ENCODE measurements around the gene TARDBP.
"Not testable (repeated sequence)": the region's sequence is repeated elsewhere in the genome, so short reads cannot be mapped to it uniquely, and the experiment has no call there.

The TARDBP gene

DNA sequence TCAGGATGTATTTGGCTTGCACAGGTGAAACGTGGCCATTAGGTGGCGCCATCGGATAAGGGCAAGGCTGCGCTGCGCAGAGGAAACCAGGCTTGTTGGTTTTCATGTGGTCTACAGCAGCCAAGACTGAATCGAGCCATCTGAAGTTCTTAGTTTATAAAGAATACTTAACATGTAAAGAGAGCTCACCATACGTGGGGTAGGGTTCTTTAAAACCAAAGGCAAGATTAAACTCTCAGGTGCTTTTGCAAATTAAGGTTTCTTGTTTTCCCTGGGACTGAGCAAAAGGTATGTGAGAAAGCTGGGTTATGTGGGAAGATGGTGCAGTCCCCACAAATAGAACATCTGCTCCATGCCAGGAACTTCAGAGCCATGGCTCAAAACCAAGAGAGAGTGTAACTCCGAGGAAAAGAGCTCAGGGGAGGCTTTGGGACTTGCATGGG lies 25.3 kb downstream of the TARDBP start:
- H2AFZ ChIP-seq (ENCODE audit: low read length) = no peak overlapping the region
- no peak overlapping the region for H3K4me2 ChIP-seq (ENCODE audit: low read length)
- no peak overlapping the region for H3K9ac ChIP-seq (ENCODE audit: low read length)
- no peaks in the 10 kb centered on the region for H3K9me3 ChIP-seq (ENCODE audit: low read length)
- no peak overlapping the region for H3K27ac ChIP-seq (ENCODE audit: low read depth, low read length, poor library complexity, severe bottlenecking)
- H3K79me2 ChIP-seq (ENCODE audit: insufficient read depth, low read length) = no peaks in the 10 kb centered on the region
- no peaks in the 10 kb centered on the region for H4K20me1 ChIP-seq (ENCODE audit: insufficient read depth, low read length)
- no peak overlapping the region for H3K4me3 ChIP-seq (ENCODE audit: low read depth, low read length, poor library complexity, severe bottlenecking)
- TF ChIP-seq, protein P1, sequence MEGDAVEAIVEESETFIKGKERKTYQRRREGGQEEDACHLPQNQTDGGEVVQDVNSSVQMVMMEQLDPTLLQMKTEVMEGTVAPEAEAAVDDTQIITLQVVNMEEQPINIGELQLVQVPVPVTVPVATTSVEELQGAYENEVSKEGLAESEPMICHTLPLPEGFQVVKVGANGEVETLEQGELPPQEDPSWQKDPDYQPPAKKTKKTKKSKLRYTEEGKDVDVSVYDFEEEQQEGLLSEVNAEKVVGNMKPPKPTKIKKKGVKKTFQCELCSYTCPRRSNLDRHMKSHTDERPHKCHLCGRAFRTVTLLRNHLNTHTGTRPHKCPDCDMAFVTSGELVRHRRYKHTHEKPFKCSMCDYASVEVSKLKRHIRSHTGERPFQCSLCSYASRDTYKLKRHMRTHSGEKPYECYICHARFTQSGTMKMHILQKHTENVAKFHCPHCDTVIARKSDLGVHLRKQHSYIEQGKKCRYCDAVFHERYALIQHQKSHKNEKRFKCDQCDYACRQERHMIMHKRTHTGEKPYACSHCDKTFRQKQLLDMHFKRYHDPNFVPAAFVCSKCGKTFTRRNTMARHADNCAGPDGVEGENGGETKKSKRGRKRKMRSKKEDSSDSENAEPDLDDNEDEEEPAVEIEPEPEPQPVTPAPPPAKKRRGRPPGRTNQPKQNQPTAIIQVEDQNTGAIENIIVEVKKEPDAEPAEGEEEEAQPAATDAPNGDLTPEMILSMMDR (IDR thresholded peaks at IDR 0.05; ENCODE audit: low read length) = peak; percentile 99
- no peak for TF ChIP-seq EZH2 (IDR thresholded peaks at IDR 0.05; ENCODE audit: borderline replicate concordance, low read length)
- H3K27me3 ChIP-seq (ENCODE audit: insufficient read depth, low read length) = no peaks in the 10 kb centered on the region
- H3K4me1 ChIP-seq (ENCODE audit: insufficient read depth, low read length, severe bottlenecking) = no peaks in the 10 kb centered on the region
- H3K36me3 ChIP-seq (ENCODE audit: insufficient read depth, low read length) = no peaks in the 10 kb centered on the region
- H3K9me2 ChIP-seq (ENCODE audit: low read depth, low read length) = no peaks in the 10 kb centered on the region
- H3F3A ChIP-seq (ENCODE audit: insufficient read depth, low read length) = no peaks in the 10 kb centered on the region

- no peaks in the 10 kb centered on the region for H3K36me3 ChIP-seq (ENCODE audit: insufficient read depth, low read length)
- H3K9ac ChIP-seq (ENCODE audit: low read length) = no peak overlapping the region
- H3F3A ChIP-seq (ENCODE audit: insufficient read depth, low read length) = no peaks in the 10 kb centered on the region
- no peaks in the 10 kb centered on the region for H4K20me1 ChIP-seq (ENCODE audit: insufficient read depth, low read length)
- TF ChIP-seq, protein P1 (IDR thresholded peaks at IDR 0.05; ENCODE audit: low read length) = no peak
- TF ChIP-seq EZH2 (IDR thresholded peaks at IDR 0.05; ENCODE audit: borderline replicate concordance, low read length) = no peak
- no peak overlapping the region for H2AFZ ChIP-seq (ENCODE audit: low read length)
- no peaks in the 10 kb centered on the region for H3K27me3 ChIP-seq (ENCODE audit: insufficient read depth, low read length)
- H3K9me2 ChIP-seq (ENCODE audit: low read depth, low read length) = no peaks in the 10 kb centered on the region
- no peaks in the 10 kb centered on the region for H3K9me3 ChIP-seq (ENCODE audit: low read length)
- no peaks in the 10 kb centered on the region for H3K4me1 ChIP-seq (ENCODE audit: insufficient read depth, low read length, severe bottlenecking)
- H3K79me2 ChIP-seq (ENCODE audit: insufficient read depth, low read length) = no peaks in the 10 kb centered on the region
- no peak overlapping the region for H3K4me2 ChIP-seq (ENCODE audit: low read length)
- no peak overlapping the region for H3K4me3 ChIP-seq (ENCODE audit: low read depth, low read length, poor library complexity, severe bottlenecking)
- H3K27ac ChIP-seq (ENCODE audit: low read depth, low read length, poor library complexity, severe bottlenecking) = no peak overlapping the region
These were observed 27.1 kb downstream of the TARDBP start for GRCh38 chr1:11039351-11040104.

DNA sequence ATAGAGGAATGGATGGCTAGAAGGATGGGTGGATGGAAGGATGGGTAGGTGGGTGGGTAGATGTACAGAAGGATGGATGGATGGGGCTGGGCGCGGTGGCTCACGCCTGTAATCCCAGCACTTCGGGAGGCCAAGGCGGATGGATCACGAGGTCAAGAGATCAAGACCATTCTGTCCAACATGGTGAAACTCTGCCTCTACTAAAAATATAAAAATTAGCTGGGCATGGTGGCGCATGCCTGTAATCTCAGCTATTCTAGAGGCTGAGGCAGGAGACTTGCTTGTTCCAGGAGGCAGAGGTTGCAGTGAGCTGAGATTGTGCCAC lies 27.6 kb downstream of the TARDBP start:
- H3K9me2 ChIP-seq (ENCODE audit: low read depth, low read length); H3K4me2 ChIP-seq (ENCODE audit: low read length): not testable (repeated sequence)

DNA sequence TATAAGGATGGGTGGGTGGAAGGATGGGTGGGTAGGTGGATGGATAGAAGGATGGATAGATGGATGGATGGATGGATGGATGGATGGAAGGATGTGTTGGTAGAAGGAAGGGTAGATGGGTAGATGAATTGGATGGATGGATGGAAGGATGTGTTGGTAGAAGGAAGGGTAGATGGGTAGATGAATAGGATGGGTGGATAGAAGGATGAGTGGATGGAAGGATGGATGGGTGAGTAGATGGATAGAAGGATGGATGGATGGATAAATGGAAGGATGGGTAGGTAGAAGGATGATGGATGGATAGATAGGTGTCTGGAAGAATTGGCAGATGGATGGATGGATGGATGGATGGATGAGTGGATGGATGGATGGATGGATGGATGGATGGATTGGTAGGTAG lies 28.6 kb downstream of the TARDBP start:
- Histone ChIP-seq H3K27me3 (ENCODE audit: insufficient read depth, low read length) (no peaks in the 10 kb centered on the region), H3K4me3 (ENCODE audit: low read depth, low read length, poor library complexity, severe bottlenecking) (no peak overlapping the region), H3K36me3 (ENCODE audit: insufficient read depth, low read length) (no peaks in the 10 kb centered on the region), H3K9ac (ENCODE audit: low read length) (no peak overlapping the region), H3K79me2 (ENCODE audit: insufficient read depth, low read length) (no peaks in the 10 kb centered on the region), H3K4me1 (ENCODE audit: insufficient read depth, low read length, severe bottlenecking) (no peaks in the 10 kb centered on the region), H3K9me3 (ENCODE audit: low read length) (no peaks in the 10 kb centered on the region), H3K9me2 (ENCODE audit: low read depth, low read length) (no peaks in the 10 kb centered on the region), H3K4me2 (ENCODE audit: low read length) (no peak overlapping the region), H3K27ac (ENCODE audit: low read depth, low read length, poor library complexity, severe bottlenecking) (no peak overlapping the region), H4K20me1 (ENCODE audit: insufficient read depth, low read length) (no peaks in the 10 kb centered on the region), H3F3A (ENCODE audit: insufficient read depth, low read length) (no peaks in the 10 kb centered on the region), H2AFZ (ENCODE audit: low read length) (no peak overlapping the region)
- no peak for TF ChIP-seq EZH2 (IDR thresholded peaks at IDR 0.05; ENCODE audit: borderline replicate concordance, low read length)
- TF ChIP-seq, protein P1 (IDR thresholded peaks at IDR 0.05; ENCODE audit: low read length) = no peak

More for the DNA sequence above, 27.6 kb downstream of the TARDBP start:
- H3K9me3 ChIP-seq (ENCODE audit: low read length); H3K4me1 ChIP-seq (ENCODE audit: insufficient read depth, low read length, severe bottlenecking); H4K20me1 ChIP-seq (ENCODE audit: insufficient read depth, low read length); H3K36me3 ChIP-seq (ENCODE audit: insufficient read depth, low read length); H3K27ac ChIP-seq (ENCODE audit: low read depth, low read length, poor library complexity, severe bottlenecking); H3K4me3 ChIP-seq (ENCODE audit: low read depth, low read length, poor library complexity, severe bottlenecking); H3K27me3 ChIP-seq (ENCODE audit: insufficient read depth, low read length); H3F3A ChIP-seq (ENCODE audit: insufficient read depth, low read length); H3K9ac ChIP-seq (ENCODE audit: low read length); H3K79me2 ChIP-seq (ENCODE audit: insufficient read depth, low read length); H2AFZ ChIP-seq (ENCODE audit: low read length): not testable (repeated sequence)

All from OCI-LY1 (cell line).